Tibial artery (tissue), 4 donors: ENCODE data around the gene OCEL1.
A peak's percentile ranks its signal among the peaks of the same experiment; 100 is the strongest.

Source experiments
- DNase-seq, 2 donors: peaks; one replicate each; pipeline ENCODE4 v3.0.0-alpha.2; 2019
- H3K27ac ChIP-seq, 2 donors: fragments of 200-600 bp; sonication (generic) in 1 of 2; 1 replicate in 1 of 2; 2 replicates in 1 of 2; pipeline ENCODE4 v1.5.1; 2018 to 2019; ENCODE audit warnings: mild to moderate bottlenecking in 1 of 2
- H3K27me3 ChIP-seq, 2 donors: fragments of 200-600 bp; sonication (generic) in 1 of 2; one replicate each; pipeline versions ENCODE4 v1.5.1 to v1.6.0; 2016 to 2019
- H3K36me3 ChIP-seq, 3 donors: fragments of 200-600 bp; sonication (generic) in 2 of 3; one replicate each; pipeline ENCODE4 v1.5.1; 2016 to 2019; ENCODE audit warnings: mild to moderate bottlenecking in 2 of 3
- H3K4me1 ChIP-seq, 4 donors: fragments of 200-600 bp; sonication (generic) in 2 of 4; 1 replicate in 3 of 4; 2 replicates in 1 of 4; pipeline ENCODE4 v1.5.1; 2016 to 2019
- H3K4me3 ChIP-seq, 2 donors: fragments of 200-600 bp; sonication (generic) in 1 of 2; 1 replicate in 1 of 2; 2 replicates in 1 of 2; pipeline ENCODE4 v1.5.1; 2018 to 2019; ENCODE audit warnings: mild to moderate bottlenecking in 2 of 2
- H3K9me3 ChIP-seq, 3 donors: fragments of 200-600 bp; sonication (generic) in 1 of 3; one replicate each; pipeline ENCODE4 v1.5.1; 2016 to 2019
- CTCF ChIP-seq, 2 experiments: fragments of 200-600 bp in 1 of 2; fragments of 450-650 bp in 1 of 2; IDR thresholded peaks; one replicate each; pipeline ENCODE4 v1.5.1; 2017 to 2019; ENCODE audit warnings: antibody characterized with exemption in 2 of 2, mild to moderate bottlenecking in 1 of 2, moderate library complexity in 1 of 2
- intact Hi-C: fragments of 100-400 bp; cut with DNase I; formaldehyde crosslinking; loops from one replicate; pipeline ENCODE4 v1.15.0; 2023; ENCODE audit warnings: low total_unique reads

Gene OCEL1

GRCh38 chr19:17237747-17238706 is 12.0 kb downstream of the OCEL1 start:
- intact Hi-C loops, result loop anchor here (10.0 kb wide), 2 partner anchors 163 to 617 kb away; partner anchors contain the start of genes HAUS8, MYO9B and RPL18A
- no peak for TF ChIP-seq CTCF (IDR thresholded peaks at IDR 0.05)
- no peak for DNase-seq
- Histone ChIP-seq H3K27ac (no peak overlapping the region), H3K4me1 (peaks cover 0 to 51% (median 39%) of the 10 kb centered on the region in 4 donors), H3K4me3 (no peak overlapping the region), H3K36me3 (peaks cover 0 to 50% (median 8%) of the 10 kb centered on the region in 3 donors), H3K9me3 (no peaks in the 10 kb centered on the region), H3K27me3 (no peaks in the 10 kb centered on the region)

GRCh38 chr19:17240062-17240752 is 14.2 kb downstream of the OCEL1 start:
- Histone ChIP-seq H3K27ac (no peak overlapping the region), H3K36me3 (peaks cover 0 to 39% (median 4%) of the 10 kb centered on the region in 3 donors), H3K4me1 (peaks cover 0 to 49% (median 42%) of the 10 kb centered on the region in 4 donors), H3K9me3 (no peaks in the 10 kb centered on the region), H3K27me3 (no peaks in the 10 kb centered on the region), H3K4me3 (no peak overlapping the region)
- DNase-seq, result no peak
- intact Hi-C loops, result no loop called here
- TF ChIP-seq CTCF (IDR thresholded peaks at IDR 0.05), result no peak

DNA sequence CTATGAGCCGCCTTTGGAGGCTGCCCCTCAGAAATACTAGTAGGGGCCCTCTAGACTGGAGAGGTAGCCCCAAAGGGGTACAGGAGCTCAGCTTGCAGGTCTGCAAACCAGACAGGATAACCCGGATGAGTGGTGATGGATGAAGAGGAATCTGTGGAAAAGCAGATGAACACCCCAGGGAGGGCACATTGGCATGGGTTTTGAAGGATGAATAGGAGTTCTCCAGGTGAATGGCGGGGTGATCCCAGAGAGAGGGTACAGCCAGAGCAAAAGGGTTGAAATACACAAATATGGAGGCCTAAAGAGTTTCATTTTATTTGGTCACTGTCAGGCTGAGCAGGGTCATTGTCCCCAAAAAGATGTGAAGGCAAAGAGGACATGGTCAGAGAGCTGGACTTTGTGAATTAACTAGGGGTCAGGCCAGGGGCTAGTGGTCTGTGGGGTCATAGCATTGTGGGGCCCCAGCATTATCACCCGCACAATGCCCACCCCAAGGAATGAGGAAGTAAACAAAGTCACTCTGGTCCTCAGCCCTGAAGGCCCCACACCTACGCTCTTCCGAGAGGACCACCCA is 14.9 kb downstream of the OCEL1 start:
- H3K4me3 ChIP-seq, result no peak overlapping the region
- H3K4me1 ChIP-seq, result peaks cover 0 to 46% (median 38%) of the 10 kb centered on the region in 4 donors
- peak overlapping the region; percentile 71 to 88 for H3K27ac ChIP-seq
- H3K27me3 ChIP-seq, result no peaks in the 10 kb centered on the region
- TF ChIP-seq CTCF (IDR thresholded peaks at IDR 0.05), result no peak
- DNase-seq, result no peak
- peaks cover 0 to 39% (median 4%) of the 10 kb centered on the region in 3 donors for H3K36me3 ChIP-seq
- intact Hi-C loops, result no loop called here
- no peaks in the 10 kb centered on the region for H3K9me3 ChIP-seq

DNA sequence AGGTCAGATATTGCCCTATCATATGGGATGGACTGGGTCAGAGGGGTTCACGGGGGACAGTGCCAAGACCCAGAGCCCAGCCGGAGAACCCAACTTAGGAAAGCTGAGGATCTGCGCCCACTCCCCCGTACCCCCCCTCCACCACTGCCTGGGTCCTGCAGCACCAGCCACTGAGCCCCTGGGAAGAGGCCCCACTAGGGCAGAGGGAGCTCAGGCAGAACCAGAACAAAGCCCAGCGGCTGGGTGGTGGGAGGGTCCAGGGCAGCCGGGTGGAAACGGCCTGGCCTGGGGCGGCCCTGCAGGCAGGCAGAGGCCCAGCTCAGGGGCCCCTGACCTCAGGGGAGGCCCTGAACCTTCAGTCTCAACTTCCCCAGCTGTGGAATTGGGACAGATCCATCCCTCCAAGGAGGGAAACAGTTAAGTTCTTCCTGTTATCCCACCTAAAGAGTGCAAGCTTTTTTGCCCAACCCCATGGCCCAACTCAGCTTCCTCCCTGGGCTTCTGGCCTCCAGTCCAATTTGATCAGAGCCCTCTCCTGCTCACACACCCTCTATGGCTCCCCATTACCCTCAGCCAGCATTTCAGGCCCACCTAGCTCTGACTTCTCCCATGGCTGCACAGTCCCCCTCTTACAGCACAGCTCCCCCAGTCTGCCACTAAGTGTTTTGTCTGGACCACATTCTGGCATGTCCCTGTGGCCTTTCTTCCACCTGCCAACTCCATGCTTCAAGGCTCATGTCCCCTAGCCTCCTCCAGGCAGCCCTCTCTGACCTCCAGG is 16.6 kb downstream of the OCEL1 start:
- peaks cover 0 to 32% (median 4%) of the 10 kb centered on the region in 3 donors for H3K36me3 ChIP-seq
- no peak for DNase-seq
- no peaks in the 10 kb centered on the region for H3K27me3 ChIP-seq
- peak overlapping the region; percentile 71 to 88 for H3K27ac ChIP-seq
- peak overlapping the region in 1 of 2 donors; percentile 86 for H3K4me3 ChIP-seq
- TF ChIP-seq CTCF (IDR thresholded peaks at IDR 0.05), result no peak
- peaks cover 0 to 46% (median 35%) of the 10 kb centered on the region in 4 donors for H3K4me1 ChIP-seq
- no peaks in the 10 kb centered on the region for H3K9me3 ChIP-seq
- intact Hi-C loops, result no loop called here
